H9 (cell line): ENCODE data around the gene SNED1. TPM values are rescaled to one million over a fixed set of nuclear protein-coding genes. Genes with fewer than 3 reads are reported as not detected.

Source experiments
- DNase-seq: peaks from one replicate; pipeline ENCODE4 v3.0.0-alpha.2; 2017
- H2AFZ ChIP-seq: one replicate; pipeline ENCODE4 v1.6.1; 2013; ENCODE audit warnings: mild to moderate bottlenecking, low read length, control low read depth, moderate library complexity
- H2AK5ac ChIP-seq: 2 replicates; pipeline ENCODE4 v1.6.1; 2013; ENCODE audit warnings: low read length, control low read depth, mixed read lengths; ENCODE audit not compliant: insufficient read length
- H2BK120ac ChIP-seq: one replicate; pipeline ENCODE4 v1.6.1; 2013; ENCODE audit warnings: low read depth, mild to moderate bottlenecking, low read length, control low read depth, inconsistent platforms; ENCODE audit not compliant: poor library complexity, severe bottlenecking
- H2BK12ac ChIP-seq: 2 replicates; pipeline ENCODE4 v1.6.1; 2013; ENCODE audit warnings: low read length, control low read depth, mixed read lengths, low read depth; ENCODE audit not compliant: insufficient read length
- H2BK15ac ChIP-seq: 2 replicates; pipeline ENCODE4 v1.6.1; 2013; ENCODE audit warnings: low read depth, low read length, control low read depth
- H2BK20ac ChIP-seq: one replicate; pipeline ENCODE4 v1.6.1; 2013; ENCODE audit warnings: low read depth, mild to moderate bottlenecking, low read length, control low read depth, inconsistent platforms; ENCODE audit not compliant: poor library complexity, severe bottlenecking
- H2BK5ac ChIP-seq: 2 replicates; pipeline ENCODE4 v1.6.1; 2013; ENCODE audit warnings: low read length, control low read depth, mixed read lengths; ENCODE audit not compliant: insufficient read length
- H3K14ac ChIP-seq: 2 replicates; pipeline ENCODE4 v1.6.1; 2013; ENCODE audit warnings: low read length, control low read depth; ENCODE audit not compliant: insufficient read depth
- H3K18ac ChIP-seq: 2 replicates; pipeline ENCODE4 v1.6.1; 2013; ENCODE audit warnings: low read depth, mild to moderate bottlenecking, mixed read lengths, low read length, control low read depth; ENCODE audit not compliant: insufficient read length
- H3K23ac ChIP-seq: 2 replicates; pipeline ENCODE4 v1.6.1; 2013; ENCODE audit warnings: low read length, control low read depth, mixed read lengths, low read depth; ENCODE audit not compliant: insufficient read length
- H3K23me2 ChIP-seq: 2 replicates; pipeline ENCODE4 v1.6.1; 2013; ENCODE audit warnings: low read depth, mild to moderate bottlenecking, mixed read lengths, low read length, control low read depth; ENCODE audit not compliant: insufficient read length, poor library complexity, severe bottlenecking
- H3K27ac ChIP-seq: 2 replicates; pipeline ENCODE4 v1.5.1; 2013; ENCODE audit warnings: low read length, control low read depth, mixed read lengths, low read depth; ENCODE audit not compliant: insufficient read length
- H3K27me3 ChIP-seq: 2 replicates; pipeline ENCODE4 v1.6.1; 2013; ENCODE audit warnings: low read length, control low read depth, inconsistent platforms; ENCODE audit not compliant: insufficient read depth
- H3K4ac ChIP-seq: 2 replicates; pipeline ENCODE4 v1.6.1; 2013; ENCODE audit warnings: low read depth, mild to moderate bottlenecking, control low read depth, inconsistent platforms, low read length, moderate library complexity
- H3K4me1 ChIP-seq: 2 replicates; pipeline ENCODE4 v1.6.1; 2013; ENCODE audit warnings: low read length, control low read depth, inconsistent platforms; ENCODE audit not compliant: insufficient read depth
- H3K4me2 ChIP-seq: 2 replicates; pipeline ENCODE4 v1.6.1; 2013; ENCODE audit warnings: low read length, control low read depth, mixed read lengths; ENCODE audit not compliant: insufficient read length, insufficient read depth
- H3K56ac ChIP-seq: 2 replicates; pipeline ENCODE4 v1.6.1; 2013; ENCODE audit warnings: low read depth, mild to moderate bottlenecking, mixed read lengths, low read length, control low read depth; ENCODE audit not compliant: insufficient read length
- H3K79me1 ChIP-seq: 2 replicates; pipeline ENCODE4 v1.6.1; 2013; ENCODE audit warnings: low read depth, mild to moderate bottlenecking, moderate library complexity, low read length, control low read depth, inconsistent platforms; ENCODE audit not compliant: insufficient read depth, poor library complexity, severe bottlenecking
- H3K79me2 ChIP-seq: 2 replicates; pipeline ENCODE4 v1.6.1; 2013; ENCODE audit warnings: low read length, control low read depth, inconsistent platforms; ENCODE audit not compliant: insufficient read depth
- H3K9ac ChIP-seq: 2 replicates; pipeline ENCODE4 v1.6.1; 2013; ENCODE audit warnings: low read length, control low read depth, mixed read lengths; ENCODE audit not compliant: insufficient read length; ENCODE audit errors: extremely low read depth
- H3K9me3 ChIP-seq: one replicate; pipeline ENCODE4 v1.6.1; 2013; ENCODE audit warnings: low read depth, low read length, inconsistent platforms; ENCODE audit not compliant: control insufficient read depth
- H3T11ph ChIP-seq: one replicate; pipeline ENCODE4 v1.6.1; 2013; ENCODE audit warnings: mild to moderate bottlenecking, low read length, control low read depth, inconsistent platforms
- H4K20me1 ChIP-seq: one replicate; pipeline ENCODE4 v1.6.1; 2013; ENCODE audit not compliant: control insufficient read depth, insufficient read length, insufficient read depth
- H4K5ac ChIP-seq: 2 replicates; pipeline ENCODE4 v1.6.1; 2013; ENCODE audit warnings: low read depth, mild to moderate bottlenecking, mixed read lengths, low read length, control low read depth; ENCODE audit not compliant: insufficient read length
- H4K8ac ChIP-seq: replicated peaks from 2 replicates; pipeline ENCODE4 v1.6.1; 2013; ENCODE audit warnings: low read length, control low read depth, mixed read lengths, low read depth; ENCODE audit not compliant: insufficient read length
- H4K91ac ChIP-seq: 2 replicates; pipeline ENCODE4 v1.6.1; 2013; ENCODE audit warnings: low read depth, mild to moderate bottlenecking, moderate library complexity, mixed read lengths, low read length, control low read depth; ENCODE audit not compliant: insufficient read length
- H3K27ac Mint-ChIP-seq, 3 experiments: 2 replicates in 2 of 3; 3 replicates in 1 of 3; pipeline ENCODE4 v1.8.0; 2020 to 2021; ENCODE audit warnings: mixed read lengths in 3 of 3, mild to moderate bottlenecking in 1 of 3, moderate library complexity in 1 of 3
- H3K27me3 Mint-ChIP-seq: 2 replicates; pipeline ENCODE4 v1.8.0; 2021; ENCODE audit warnings: low read depth, mild to moderate bottlenecking, moderate library complexity, mixed read lengths
- H3K36me3 Mint-ChIP-seq, 3 experiments: 2 replicates in 2 of 3; 3 replicates in 1 of 3; pipeline ENCODE4 v1.8.0; 2020 to 2021; ENCODE audit warnings: low read depth in 3 of 3, mixed read lengths in 3 of 3; ENCODE audit not compliant: insufficient read depth in 1 of 3
- H3K4me1 Mint-ChIP-seq, 2 experiments: 2 replicates each; pipeline ENCODE4 v1.8.0; 2020; ENCODE audit warnings: mixed read lengths in 2 of 2
- H3K4me3 Mint-ChIP-seq, 2 experiments: 2 replicates in 1 of 2; 3 replicates in 1 of 2; pipeline ENCODE4 v1.8.0; 2020 to 2021; ENCODE audit warnings: mild to moderate bottlenecking in 2 of 2, mixed read lengths in 2 of 2, moderate library complexity in 1 of 2
- H3K9me3 Mint-ChIP-seq, 2 experiments: 2 replicates in 1 of 2; 3 replicates in 1 of 2; pipeline ENCODE4 v1.8.0; 2020; ENCODE audit warnings: mild to moderate bottlenecking in 2 of 2, mixed read lengths in 2 of 2, moderate library complexity in 1 of 2
- CTCF ChIP-seq: fragments of 200-600 bp; sonication (generic); conservative IDR thresholded peaks from 3 replicates; pipeline ENCODE4 v1.8.0; 2021; ENCODE audit warnings: antibody characterized with exemption, mild to moderate bottlenecking
- WGBS: extraction: QIAGEN DNeasy Blood & Tissue Kit; methylation state at CpG from one replicate; pipeline ENCODE4 v1.1.7; 2013; ENCODE audit warnings: missing lambda C conversion rate, low lambda C conversion rate, mixed read lengths; ENCODE audit not compliant: insufficient read length; ENCODE audit errors: extremely low coverage; 5-methylcytosine and 5-hydroxymethylcytosine counted together
- total RNA-seq: library from RNA; stranded (reverse); gene quantifications from 2 replicates; pipeline ENCODE4 v1.2.1, GENCODE V29; 2021

The SNED1 gene
- total RNA-seq, 1 experiment from 2014 or later = 2.5 TPM

DNA sequence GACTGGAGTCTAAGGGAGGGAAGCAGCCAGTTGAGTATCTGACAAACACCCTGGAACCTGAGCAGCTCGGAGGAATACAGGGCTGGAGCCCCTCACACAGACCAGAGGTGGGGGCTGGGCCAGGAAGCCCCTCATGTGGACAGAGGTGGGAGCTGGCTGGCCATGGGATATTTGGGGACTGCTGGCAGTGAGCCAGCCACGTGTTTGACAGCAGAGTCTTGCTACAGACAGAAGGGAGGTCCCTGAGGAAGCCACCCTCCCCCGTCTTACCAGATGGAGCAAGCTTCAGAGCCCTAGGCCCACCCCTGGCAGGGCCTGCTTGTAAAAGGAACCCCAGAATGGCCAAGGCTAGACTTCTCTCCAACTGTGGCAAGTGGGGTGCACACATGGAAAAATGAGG lies 107.2 kb downstream of the SNED1 start:
- H3K79me2 ChIP-seq = no peaks in the 10 kb centered on the region
- H2AFZ ChIP-seq = no peak overlapping the region
- H3K9me3 ChIP-seq = no peaks in the 10 kb centered on the region
- no peak for DNase-seq
- H2BK20ac ChIP-seq = no peak overlapping the region
- Mint-ChIP-seq H3K9me3 (no peaks in the 10 kb centered on the region), H3K27me3 (no peaks in the 10 kb centered on the region), H3K4me1 (peaks cover 10% of the 10 kb centered on the region in 2 experiments), H3K36me3 (peaks cover 0 to 21% (median 19%) of the 10 kb centered on the region in 3 experiments; a peak in 5 of 7 replicates), H3K4me3 (no peak overlapping the region), H3K27ac (no peak overlapping the region)
- no peak overlapping the region for H3K56ac ChIP-seq
- no peak overlapping the region for H3K18ac ChIP-seq
- TF ChIP-seq CTCF = no peak
- no peak overlapping the region for H4K5ac ChIP-seq
- H2BK5ac ChIP-seq = no peak overlapping the region
- H3K4me1 ChIP-seq = no peaks in the 10 kb centered on the region
- no peak overlapping the region for H3K4me2 ChIP-seq
- H3K23ac ChIP-seq = no peak overlapping the region
- no peak overlapping the region for H4K91ac ChIP-seq
- H3K4ac ChIP-seq = no peak overlapping the region
- H3K27me3 ChIP-seq = no peaks in the 10 kb centered on the region
- no peak overlapping the region for H3T11ph ChIP-seq
- H2BK12ac ChIP-seq = no peak overlapping the region
- no peak overlapping the region for H2BK120ac ChIP-seq
- no CpG with 5 or more reads among the region's 3 CpGs for WGBS
- no peak overlapping the region for H3K27ac ChIP-seq
- no peak overlapping the region for H2BK15ac ChIP-seq
- H4K8ac ChIP-seq = no peak overlapping the region
- no peaks in the 10 kb centered on the region for H4K20me1 ChIP-seq
- peaks cover 5% of the 10 kb centered on the region for H3K79me1 ChIP-seq
- peaks cover 6% of the 10 kb centered on the region for H3K23me2 ChIP-seq
- H3K9ac ChIP-seq = no peak overlapping the region
- no peak overlapping the region for H3K14ac ChIP-seq
- H2AK5ac ChIP-seq = no peak overlapping the region
